DND-41 (cell line): ENCODE results near the gene PPP1R15B.
A peak's percentile ranks its signal among the peaks of the same experiment; 100 is the strongest.

Source experiments
- ATAC-seq: fragments of 200-7000 bp; cut with Tn5 transposase; 3 replicates; pipeline ENCODE4 v1.9.1; 2021; ENCODE audit warnings: low read depth; ENCODE audit not compliant: insufficient read depth
- DNase-seq: peaks from one replicate; pipeline ENCODE4 v3.0.0-alpha.2; 2020
- H2AFZ ChIP-seq: 2 replicates; pipeline ENCODE4 v1.6.0; 2012; ENCODE audit warnings: low read depth, low read length
- H3K27ac ChIP-seq: 2 replicates; pipeline ENCODE4 v1.5.1; 2012; ENCODE audit warnings: low read length, inconsistent platforms
- H3K27me3 ChIP-seq: fragments of 200-600 bp; sonication (generic); 2 replicates; pipeline ENCODE4 v1.6.0; 2012; ENCODE audit warnings: low read length, mild to moderate bottlenecking, inconsistent platforms; ENCODE audit not compliant: insufficient read depth, poor library complexity
- H3K36me3 ChIP-seq: 2 replicates; pipeline ENCODE4 v1.5.1; 2012; ENCODE audit warnings: low read length, inconsistent platforms; ENCODE audit not compliant: insufficient read depth
- H3K4me1 ChIP-seq: 2 replicates; pipeline ENCODE4 v1.5.1; 2012; ENCODE audit warnings: mild to moderate bottlenecking, low read length; ENCODE audit not compliant: insufficient read depth
- H3K4me2 ChIP-seq: 2 replicates; pipeline ENCODE4 v1.6.0; 2012; ENCODE audit warnings: mild to moderate bottlenecking, moderate library complexity, low read length, inconsistent platforms; ENCODE audit not compliant: insufficient read depth
- H3K4me3 ChIP-seq, 2 experiments: fragments of 200-600 bp in 1 of 2; shearing (Covaris generic) in 1 of 2; 2 replicates each; pipeline ENCODE4 v1.5.1; 2012 to 2016; ENCODE audit warnings: inconsistent platforms in 2 of 2, low read length in 2 of 2, mild to moderate bottlenecking in 2 of 2, low read depth in 1 of 2, moderate library complexity in 1 of 2
- H3K79me2 ChIP-seq: 2 replicates; pipeline ENCODE4 v1.6.0; 2012; ENCODE audit warnings: low read length, inconsistent platforms; ENCODE audit not compliant: insufficient read depth
- H3K9ac ChIP-seq: 2 replicates; pipeline ENCODE4 v1.6.0; 2012; ENCODE audit warnings: low read depth, mild to moderate bottlenecking, inconsistent platforms, low read length, moderate library complexity
- H3K9me3 ChIP-seq: 2 replicates; pipeline ENCODE4 v1.5.1; 2012; ENCODE audit warnings: low read length, moderate library complexity, mild to moderate bottlenecking, inconsistent platforms; ENCODE audit not compliant: insufficient read depth, severe bottlenecking
- H4K20me1 ChIP-seq: 2 replicates; pipeline ENCODE4 v1.6.0; 2012; ENCODE audit warnings: low read length; ENCODE audit not compliant: insufficient read depth
- EZH2 ChIP-seq: IDR thresholded peaks from 3 replicates; pipeline ENCODE4 v1.6.1; 2012; ENCODE audit warnings: borderline replicate concordance, low read depth, mild to moderate bottlenecking, moderate library complexity, low read length, inconsistent platforms; ENCODE audit not compliant: severe bottlenecking
- TF ChIP-seq, protein P1 (sequence below): IDR thresholded peaks from 2 replicates; pipeline ENCODE4 v1.5.1; 2012; ENCODE audit warnings: borderline replicate concordance, low read length, moderate library complexity, mild to moderate bottlenecking; ENCODE audit not compliant: poor library complexity, severe bottlenecking; ENCODE audit errors: extremely low read depth

Gene PPP1R15B

DNA sequence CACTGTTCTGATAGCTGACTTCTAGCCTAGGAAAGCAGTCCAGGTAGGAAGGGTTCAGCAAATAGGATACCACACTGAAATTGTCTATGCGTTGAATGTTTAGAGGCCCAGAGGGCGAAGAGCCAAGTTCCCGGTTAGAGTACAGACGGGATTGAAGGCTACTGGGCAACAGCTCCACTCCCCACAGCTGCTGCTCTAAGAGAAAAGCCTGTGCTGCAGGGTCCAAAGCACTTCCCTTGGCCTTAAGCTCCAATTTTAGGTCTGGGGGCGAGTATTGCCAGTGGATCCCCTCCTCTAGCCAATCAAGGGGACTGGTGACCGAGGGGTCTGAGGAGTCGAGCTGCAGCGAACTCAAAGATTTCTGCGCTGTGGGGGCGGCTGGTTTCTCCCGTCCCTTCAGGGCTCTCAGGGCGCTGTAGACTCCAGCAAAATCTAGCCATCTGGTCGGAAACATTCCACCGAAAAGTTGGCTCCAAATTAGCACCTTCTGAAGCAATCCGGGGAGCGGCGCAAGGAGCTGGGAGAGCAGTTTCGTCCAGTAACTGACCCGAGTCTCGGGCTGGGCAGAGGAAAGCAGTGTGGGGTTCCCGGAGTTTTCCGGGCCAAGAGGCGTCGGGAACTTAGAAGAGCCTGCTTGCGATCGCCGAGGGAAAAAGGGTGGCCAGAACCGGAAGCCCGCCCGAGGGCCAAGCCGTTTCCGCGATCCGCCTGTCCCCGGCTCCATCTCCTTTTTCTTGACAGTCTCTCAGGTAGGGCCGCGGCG lies 748 bp downstream of the PPP1R15B start:
- H3K4me1 ChIP-seq = peaks cover 25% of the 10 kb centered on the region
- peak; percentile 23 for ATAC-seq
- peaks cover 63% of the 10 kb centered on the region for H3K79me2 ChIP-seq
- H3K9me3 ChIP-seq = no peaks in the 10 kb centered on the region
- H3K4me2 ChIP-seq = peak overlapping the region; percentile 95
- peak; percentile 24 for DNase-seq
- peak overlapping the region; percentile 91 for H2AFZ ChIP-seq
- peaks cover 51% of the 10 kb centered on the region for H3K36me3 ChIP-seq
- TF ChIP-seq, protein P1, sequence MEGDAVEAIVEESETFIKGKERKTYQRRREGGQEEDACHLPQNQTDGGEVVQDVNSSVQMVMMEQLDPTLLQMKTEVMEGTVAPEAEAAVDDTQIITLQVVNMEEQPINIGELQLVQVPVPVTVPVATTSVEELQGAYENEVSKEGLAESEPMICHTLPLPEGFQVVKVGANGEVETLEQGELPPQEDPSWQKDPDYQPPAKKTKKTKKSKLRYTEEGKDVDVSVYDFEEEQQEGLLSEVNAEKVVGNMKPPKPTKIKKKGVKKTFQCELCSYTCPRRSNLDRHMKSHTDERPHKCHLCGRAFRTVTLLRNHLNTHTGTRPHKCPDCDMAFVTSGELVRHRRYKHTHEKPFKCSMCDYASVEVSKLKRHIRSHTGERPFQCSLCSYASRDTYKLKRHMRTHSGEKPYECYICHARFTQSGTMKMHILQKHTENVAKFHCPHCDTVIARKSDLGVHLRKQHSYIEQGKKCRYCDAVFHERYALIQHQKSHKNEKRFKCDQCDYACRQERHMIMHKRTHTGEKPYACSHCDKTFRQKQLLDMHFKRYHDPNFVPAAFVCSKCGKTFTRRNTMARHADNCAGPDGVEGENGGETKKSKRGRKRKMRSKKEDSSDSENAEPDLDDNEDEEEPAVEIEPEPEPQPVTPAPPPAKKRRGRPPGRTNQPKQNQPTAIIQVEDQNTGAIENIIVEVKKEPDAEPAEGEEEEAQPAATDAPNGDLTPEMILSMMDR = no peak
- no peak for TF ChIP-seq EZH2
- peak overlapping the region; percentile 79 to 90 for H3K4me3 ChIP-seq
- H3K9ac ChIP-seq = peak overlapping the region; percentile 96
- no peaks in the 10 kb centered on the region for H3K27me3 ChIP-seq
- H3K27ac ChIP-seq = peak overlapping the region; percentile 96
- peaks cover 53% of the 10 kb centered on the region for H4K20me1 ChIP-seq

DNA sequence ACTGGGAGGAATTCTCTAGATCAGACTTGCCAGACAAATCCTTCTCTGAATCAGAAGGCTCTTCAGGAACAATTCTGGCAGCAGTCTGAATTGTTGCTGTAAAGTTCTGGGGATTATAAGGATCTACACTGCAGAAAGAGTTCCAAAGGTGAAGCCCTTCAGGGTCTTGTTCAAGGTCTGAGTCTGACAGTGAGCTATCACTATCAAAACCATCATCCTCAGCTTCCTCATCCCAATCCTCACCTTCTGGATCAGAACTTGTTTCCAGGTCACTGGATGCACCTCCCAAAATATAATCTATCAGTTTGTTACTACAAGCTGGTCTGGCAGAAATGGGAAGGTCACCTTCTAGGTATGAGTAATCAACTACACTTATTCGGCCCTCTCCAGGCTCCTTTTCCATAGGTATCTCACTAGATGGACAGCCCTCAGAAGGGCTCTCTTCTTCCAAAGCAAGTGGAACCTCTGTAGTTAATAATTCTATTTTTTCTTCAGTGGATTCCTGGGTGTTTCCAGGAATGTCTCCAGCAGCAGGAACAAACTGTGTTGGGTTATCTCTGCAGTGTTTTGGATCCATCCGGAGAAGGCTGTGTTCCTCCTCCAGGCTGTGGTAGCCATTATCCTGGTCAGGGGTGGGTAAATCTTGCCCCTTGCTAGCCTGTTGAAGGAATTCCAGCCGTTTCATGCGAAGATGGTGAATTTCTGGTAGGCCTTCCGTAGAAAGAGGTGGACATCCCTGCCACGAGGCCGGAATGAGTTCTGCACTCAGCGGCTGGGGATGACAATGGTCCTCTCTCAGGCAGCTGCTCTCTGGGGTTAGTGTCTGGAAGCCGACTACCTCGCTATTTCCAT lies 1.6 kb downstream of the PPP1R15B start:
- Histone ChIP-seq H3K4me2 (peak overlapping the region; percentile 95), H3K36me3 (peaks cover 59% of the 10 kb centered on the region), H3K9ac (peak overlapping the region; percentile 96), H3K4me3 (peak overlapping the region; percentile 79 to 90), H3K27ac (peak overlapping the region; percentile 96), H3K9me3 (no peaks in the 10 kb centered on the region), H3K27me3 (no peaks in the 10 kb centered on the region), H3K79me2 (peaks cover 71% of the 10 kb centered on the region), H4K20me1 (peaks cover 60% of the 10 kb centered on the region), H3K4me1 (peaks cover 32% of the 10 kb centered on the region), H2AFZ (no peak overlapping the region)
- DNase-seq (no peak), ATAC-seq (no peak)
- TF ChIP-seq, protein P1 = no peak
- no peak for TF ChIP-seq EZH2

DNA sequence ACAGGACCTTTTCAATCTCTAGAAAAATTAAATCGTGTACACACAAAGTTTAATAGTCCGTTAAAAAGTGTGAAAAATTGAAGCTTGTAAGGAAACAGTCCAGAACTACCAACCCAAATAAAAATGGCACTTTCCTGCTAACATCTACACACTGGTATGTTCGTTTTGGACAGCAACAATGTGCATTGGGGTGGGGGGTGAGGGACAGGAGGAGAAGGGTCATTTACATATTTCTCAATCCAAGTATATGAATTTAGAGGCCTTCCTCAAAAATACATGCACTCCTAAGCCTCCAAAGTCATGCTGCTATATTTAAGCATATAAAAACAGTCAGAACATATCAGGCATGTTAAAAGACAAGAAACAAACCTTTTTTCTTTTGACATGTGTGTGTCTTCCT lies 2.5 kb downstream of the PPP1R15B start:
- DNase-seq = no peak
- Histone ChIP-seq H3K9ac (peak overlapping the region; percentile 96), H4K20me1 (peaks cover 69% of the 10 kb centered on the region), H3K36me3 (peaks cover 69% of the 10 kb centered on the region), H3K4me2 (peak overlapping the region; percentile 95), H3K4me3 (peak overlapping the region; percentile 79 to 90), H3K79me2 (peaks cover 80% of the 10 kb centered on the region), H3K27ac (peak overlapping the region; percentile 96), H3K4me1 (peaks cover 40% of the 10 kb centered on the region), H3K27me3 (no peaks in the 10 kb centered on the region), H2AFZ (no peak overlapping the region), H3K9me3 (no peaks in the 10 kb centered on the region)
- TF ChIP-seq, protein P1 = no peak
- TF ChIP-seq EZH2 = no peak
- ATAC-seq = no peak
